Sigmoid colon (tissue), 4 donors: ENCODE measurements around the gene SERPINB12.
A peak's percentile ranks its signal among the peaks of the same experiment; 100 is the strongest.

Experiments
- CTCF ChIP-seq, 4 experiments: fragments of 450-650 bp in 3 of 4; fragments of 200-600 bp in 1 of 4; IDR thresholded peaks; one replicate each; pipeline ENCODE4 v1.5.1; 2016 to 2019; ENCODE audit warnings: antibody characterized with exemption in 4 of 4, mild to moderate bottlenecking in 3 of 4, moderate library complexity in 2 of 4
- POLR2A ChIP-seq, 2 donors: fragments of 450-650 bp; IDR thresholded peaks; one replicate each; pipeline ENCODE4 v1.6.1; 2016; ENCODE audit warnings: antibody characterized with exemption in 2 of 2, mild to moderate bottlenecking in 2 of 2, moderate library complexity in 2 of 2
- POLR2AphosphoS5 ChIP-seq, 4 donors: sonication (generic); formaldehyde crosslinking; IDR thresholded peaks; one replicate each; pipeline ENCODE4 v1.6.1; 2017; ENCODE audit warnings: antibody characterized with exemption in 4 of 4

- TF ChIP-seq CTCF (IDR thresholded peaks at IDR 0.05) (peak in 3 of 4 experiments; percentile 10 to 37 (median 26)), POLR2A (IDR thresholded peaks at IDR 0.05) (no peak), POLR2AphosphoS5 (IDR thresholded peaks at IDR 0.05) (no peak)
These were observed 30.9 kb upstream of the SERPINB12 start for GRCh38 chr18:63511285-63511684.
